NCI-H2227 (cell line): ENCODE data around the gene C20orf173.
"Not testable (repeated sequence)": the region's sequence is repeated elsewhere in the genome, so short reads cannot be mapped to it uniquely, and the experiment has no call there.

Source experiments
- DNase-seq: peaks from one replicate; lab custom pipeline; 2025; ENCODE audit not compliant: unreplicated experiment; lab: John Stamatoyannopoulos, UW

C20orf173 gene, protein sequence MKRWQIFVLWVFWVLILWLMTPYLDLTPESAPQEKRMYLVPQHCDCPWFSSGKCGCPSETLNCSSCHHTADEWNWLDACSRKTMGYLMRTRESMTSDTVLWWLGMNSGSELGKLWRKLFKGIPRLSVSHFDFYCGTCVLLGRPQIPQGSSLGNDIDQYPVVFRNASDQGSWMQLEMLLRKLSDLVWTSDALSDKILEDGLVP

DNA sequence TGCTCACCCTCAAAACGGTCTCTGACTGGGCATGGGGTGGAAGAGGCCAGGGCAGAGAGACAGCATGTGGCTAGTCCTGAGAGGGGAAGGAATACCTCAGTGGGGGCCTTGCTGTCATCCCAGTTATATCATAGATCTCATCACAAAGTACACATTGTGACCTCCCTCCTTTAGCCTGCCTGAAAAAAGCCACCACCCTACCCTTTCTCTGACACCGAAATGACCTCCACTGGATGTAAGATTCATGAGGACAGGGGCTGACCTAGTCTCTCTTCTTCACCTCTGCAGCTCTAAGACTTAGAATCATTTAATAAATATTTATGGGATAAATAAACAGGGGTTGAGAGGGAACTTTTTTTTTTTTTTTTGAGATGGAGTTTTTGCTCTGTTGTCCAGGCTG, at the start of gene C20orf173:
TSS of gene C20orf173 (minus strand) at position 101 of the 400 bp plus-strand sequence. CDS start 279 bp downstream, outside the sequence.
- no peak for DNase-seq

DNA sequence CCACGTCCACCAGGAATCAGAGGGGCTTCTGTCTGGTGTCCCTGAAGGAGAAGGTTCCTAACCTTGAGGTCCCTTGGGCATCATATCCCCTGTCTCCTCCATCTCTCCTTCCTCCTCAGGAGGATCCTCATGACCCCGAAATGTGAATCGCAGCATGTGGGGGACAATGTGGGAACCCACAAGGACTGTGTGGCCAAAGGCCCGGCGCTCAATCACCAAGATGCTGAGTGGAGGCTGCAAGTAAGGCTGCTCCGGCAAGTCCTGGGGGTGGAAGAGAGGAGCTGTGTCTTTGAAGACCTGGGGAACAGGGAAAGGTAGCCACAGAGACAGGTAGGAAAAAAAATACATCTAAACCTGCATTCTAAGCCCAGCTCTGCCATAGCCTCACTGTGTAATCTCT, 49.7 kb upstream of the C20orf173 start:
- DNase-seq = no peak

DNA sequence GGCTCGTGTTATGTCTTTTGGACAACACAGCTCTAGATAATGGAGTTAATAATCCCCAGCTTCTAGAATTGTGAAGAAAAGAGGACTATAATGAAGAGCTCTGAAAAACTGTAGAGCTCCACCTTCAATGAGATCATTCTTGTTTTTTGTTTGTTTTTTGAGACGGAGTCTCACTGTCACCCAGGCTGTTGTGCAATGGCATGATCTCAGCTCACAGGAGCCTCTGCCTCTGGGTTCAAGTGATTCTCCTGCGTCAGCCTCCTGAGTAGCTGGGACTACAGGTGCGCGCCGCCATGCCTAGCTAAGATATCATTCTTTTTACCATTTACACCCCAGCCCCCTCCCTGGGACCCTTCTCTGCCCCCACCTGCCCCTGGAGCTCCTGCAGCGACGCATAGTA, 49.0 kb upstream of the C20orf173 start:
- no peak for DNase-seq

DNA sequence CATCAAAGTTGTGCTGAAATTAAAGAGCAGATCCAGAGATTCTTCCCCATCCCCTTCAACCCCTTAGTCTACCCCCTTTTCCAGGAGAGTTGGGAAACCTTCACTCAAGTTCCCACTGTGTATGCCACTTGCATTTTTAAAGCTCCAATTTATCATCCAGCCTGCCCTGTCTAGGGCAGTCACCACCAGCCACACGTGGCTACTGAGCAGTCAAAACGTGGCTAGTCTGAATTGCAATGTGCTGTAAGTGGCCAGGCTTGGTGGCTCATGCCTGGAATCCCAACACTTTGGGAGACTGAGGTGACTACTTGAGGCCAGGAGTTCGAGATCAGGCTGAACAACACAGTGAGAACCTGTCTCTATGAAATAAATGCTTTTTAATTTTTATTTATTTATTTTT, 47.4 kb upstream of the C20orf173 start:
- DNase-seq = no peak

DNA sequence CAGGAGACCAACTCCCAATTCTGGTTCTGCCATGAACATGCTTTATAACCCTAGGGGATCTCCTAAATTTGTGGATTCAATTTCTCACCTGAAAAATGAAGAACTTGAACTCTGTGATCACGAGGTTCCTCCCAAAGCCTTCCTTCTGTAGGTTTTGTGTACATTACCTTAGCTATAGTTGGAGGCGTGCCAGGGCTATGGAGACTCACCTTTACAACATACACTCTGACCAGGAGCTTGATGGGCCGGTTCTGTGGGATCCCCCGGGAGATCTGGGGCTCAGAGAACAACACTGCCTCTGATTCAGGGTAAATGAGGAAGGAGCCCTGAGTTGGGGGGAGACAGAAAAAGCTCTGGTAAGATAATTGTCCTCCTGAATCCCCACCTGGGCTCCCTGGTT, 46.5 kb upstream of the C20orf173 start:
- no peak for DNase-seq

DNA sequence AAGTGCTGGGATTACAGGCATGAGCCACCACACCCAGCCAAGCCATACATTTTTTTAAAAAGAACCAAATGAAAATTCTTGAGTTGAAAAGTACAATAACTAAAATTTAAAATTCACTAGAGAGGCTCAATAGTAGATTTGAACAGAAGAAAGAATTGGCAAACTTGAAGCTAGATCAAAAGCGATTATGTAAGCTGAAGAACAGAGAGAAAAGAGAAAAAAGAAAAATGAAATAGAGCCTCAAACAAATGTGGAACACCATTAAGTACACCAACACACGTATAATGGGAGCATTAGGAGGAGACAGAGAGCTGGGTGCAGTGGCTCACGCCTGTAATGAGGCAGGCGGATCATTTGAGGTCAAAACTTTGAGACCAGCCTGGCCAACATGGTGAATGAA, 43.4 kb upstream of the C20orf173 start:
- no peak for DNase-seq

DNA sequence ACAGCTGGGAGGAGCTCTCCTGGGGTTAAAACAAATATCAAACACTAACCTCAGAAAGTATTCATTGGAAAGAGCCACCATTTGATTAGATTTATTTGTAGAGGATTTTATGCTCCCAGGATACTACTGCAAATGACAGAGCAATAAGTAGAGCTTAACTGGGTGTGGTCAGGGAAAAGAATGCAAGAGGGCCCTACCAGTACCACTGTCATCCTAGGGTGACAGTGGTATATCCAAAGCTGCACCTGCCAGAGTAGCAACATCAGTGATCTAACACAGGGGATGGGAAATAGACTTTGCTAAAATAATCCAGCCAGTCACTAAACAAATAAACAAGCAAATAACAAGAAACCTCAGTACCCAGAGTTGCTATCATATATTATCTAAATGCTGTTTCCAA, 42.1 kb upstream of the C20orf173 start:
- DNase-seq = no peak

DNA sequence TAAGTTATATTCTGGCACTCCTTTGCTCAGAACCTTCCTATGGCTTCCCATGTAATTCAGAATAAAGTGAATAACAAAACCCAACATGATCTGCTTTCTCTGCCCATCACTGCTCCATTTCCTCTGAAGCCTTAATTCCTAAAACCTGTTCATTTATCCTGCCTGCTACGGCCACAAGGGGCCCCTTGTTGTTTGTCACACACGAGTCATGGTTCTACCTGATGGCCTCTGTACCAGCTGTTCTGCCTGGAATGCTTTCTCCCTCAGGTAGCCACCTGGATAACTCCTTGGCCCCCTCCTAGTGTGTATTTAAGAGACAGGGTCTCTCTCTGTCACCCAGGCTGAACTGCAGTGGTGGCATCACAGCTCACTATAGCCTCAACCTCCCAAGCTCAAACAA, 39.2 kb upstream of the C20orf173 start:
- DNase-seq = no peak

DNA sequence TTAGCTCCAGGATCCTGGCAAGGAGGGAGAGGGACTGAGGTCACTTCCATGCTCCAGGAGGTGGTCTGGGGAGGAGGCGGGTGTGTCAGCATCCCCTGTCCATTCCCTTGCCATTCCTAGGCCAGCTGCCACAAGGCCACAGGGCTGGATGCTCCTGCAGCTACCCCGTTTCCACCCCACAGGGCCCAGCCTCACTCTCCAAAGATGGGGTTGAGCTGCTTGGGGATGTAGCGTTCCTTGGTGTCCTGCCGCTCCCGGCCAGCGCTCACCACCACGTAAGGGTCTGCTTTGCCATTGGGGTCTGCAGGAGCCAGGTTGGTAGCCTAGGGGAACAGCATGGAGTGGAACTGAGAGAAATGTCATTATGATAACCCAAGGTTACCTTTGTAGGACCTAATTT, 35.5 kb upstream of the C20orf173 start:
- no peak for DNase-seq

DNA sequence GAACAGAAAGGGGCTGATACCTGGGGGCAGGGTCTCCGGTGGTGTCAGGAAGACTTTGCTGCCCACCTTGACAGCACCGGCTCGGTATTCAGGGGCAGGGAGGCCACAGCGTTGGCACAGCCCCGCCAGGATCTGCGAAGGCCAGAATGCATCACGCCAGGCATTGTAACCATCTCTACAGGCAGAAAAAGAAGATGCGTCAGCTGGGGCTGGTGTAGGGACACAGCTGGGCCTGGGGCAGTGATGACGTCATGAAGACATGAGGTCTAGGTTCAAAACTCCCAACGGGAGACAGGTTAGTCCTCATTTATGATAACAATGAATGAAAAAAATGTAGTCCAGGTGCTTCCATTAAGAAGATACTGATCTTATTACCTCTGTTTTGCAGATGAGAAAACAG, 34.4 kb upstream of the C20orf173 start:
- no peak for DNase-seq

DNA sequence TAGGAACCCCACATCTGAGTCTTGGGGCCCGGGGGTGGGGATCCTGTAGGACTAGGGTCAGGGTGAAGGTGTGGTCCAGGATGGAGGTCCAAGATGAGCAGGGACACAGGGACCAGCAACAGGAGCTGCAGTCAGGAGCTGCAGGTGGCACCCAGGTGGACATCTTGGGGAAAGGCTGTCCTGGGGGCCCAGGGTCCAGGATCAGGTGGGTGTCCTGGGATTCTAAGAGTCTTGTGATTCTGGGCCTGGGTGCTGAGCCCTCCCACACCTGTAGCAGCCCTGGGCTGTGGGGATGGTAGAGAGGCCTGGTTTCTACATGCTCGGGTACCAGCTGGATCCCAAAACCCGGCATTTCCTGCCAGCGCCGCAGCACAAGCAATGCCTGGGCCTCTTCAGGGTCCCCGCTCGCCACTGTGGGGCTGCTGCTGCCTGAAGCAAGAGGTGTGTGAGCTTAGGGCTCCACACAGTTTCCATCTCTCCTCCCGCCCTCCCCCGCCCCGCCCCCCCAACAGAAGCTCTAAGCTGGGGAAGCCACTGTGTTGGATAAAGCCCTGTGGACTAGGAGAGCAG, 33.2 kb upstream of the C20orf173 start:
- no peak for DNase-seq

DNA sequence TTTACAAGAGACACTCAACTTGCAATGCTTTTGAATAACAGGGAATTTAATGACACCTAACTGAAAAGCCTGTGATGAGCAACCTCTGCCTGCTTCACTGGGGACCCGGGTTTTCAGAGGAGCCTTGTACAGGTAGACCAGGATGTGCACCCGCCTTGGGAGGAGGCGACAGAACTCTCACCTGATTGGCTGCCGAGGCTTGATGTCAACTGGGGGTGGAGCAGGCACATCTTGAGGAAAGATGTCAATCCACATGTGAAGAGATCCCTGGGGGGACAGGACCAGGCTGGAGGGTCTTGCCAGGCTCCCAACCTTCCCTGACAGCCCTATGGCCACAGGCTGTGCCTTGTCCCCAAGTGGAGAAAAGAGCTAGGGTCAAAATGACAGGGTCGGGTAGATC, 32.2 kb upstream of the C20orf173 start:
- DNase-seq = no peak

DNA sequence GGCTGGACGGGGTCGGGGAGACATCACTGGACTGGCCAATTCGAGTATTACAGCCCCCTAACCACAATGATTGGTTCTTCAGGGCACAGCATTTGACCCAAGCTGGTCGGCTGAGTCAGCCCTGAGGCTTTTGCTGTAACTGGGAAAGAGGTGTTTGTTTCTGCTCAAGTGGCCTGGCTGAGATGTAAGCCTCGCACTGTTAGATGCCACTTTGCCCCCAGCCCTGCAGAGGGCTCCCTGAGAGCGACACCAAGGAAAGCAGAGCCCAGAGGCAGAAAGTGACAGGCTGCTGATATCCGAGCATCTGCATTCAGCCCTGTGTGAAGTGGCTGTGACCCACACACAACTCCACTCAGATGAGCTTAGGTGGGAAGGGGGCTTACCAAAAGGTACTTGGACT, 31.8 kb upstream of the C20orf173 start:
- DNase-seq = peak; percentile 38

DNA sequence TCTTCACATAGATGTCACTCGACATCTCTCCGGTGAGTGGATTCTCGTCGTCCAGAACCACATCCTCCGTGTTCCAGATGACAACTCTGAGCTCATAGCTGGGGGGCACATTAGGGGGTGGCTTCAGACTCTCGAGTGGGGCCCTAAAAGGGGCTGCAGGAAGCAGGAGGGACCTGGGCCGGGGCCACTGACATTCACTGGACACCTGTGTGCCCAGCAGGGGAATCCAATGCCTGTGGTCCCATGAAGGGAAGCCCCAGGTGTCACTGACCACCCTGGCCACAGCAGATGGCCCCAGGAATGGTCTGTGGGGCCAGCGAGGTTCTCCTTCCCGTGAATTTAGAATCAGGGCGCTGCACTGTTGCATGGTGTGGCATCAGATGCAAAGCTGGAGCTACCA, 31.1 kb upstream of the C20orf173 start:
- DNase-seq = no peak

DNA sequence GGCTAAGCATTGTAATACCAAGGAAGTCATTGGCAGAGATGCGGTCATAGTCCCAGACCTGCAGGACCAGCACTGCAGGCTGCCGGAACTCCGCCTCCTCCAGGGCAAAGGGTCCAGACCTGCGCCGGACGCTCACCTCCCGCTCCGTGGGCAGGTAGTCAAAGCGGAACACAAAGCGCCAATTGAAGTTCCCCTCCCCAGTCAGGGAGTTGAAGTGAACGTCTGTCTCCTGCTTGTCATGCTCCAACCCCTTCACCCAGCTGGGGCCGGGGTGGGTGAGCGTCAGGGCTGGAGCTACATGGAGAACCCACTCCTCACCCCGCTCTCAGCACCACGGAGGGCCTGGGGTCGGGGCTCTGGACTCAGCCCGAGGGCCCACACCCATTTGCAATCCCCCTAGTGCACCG, 30.7 kb upstream of the C20orf173 start:
- DNase-seq = no peak

DNA sequence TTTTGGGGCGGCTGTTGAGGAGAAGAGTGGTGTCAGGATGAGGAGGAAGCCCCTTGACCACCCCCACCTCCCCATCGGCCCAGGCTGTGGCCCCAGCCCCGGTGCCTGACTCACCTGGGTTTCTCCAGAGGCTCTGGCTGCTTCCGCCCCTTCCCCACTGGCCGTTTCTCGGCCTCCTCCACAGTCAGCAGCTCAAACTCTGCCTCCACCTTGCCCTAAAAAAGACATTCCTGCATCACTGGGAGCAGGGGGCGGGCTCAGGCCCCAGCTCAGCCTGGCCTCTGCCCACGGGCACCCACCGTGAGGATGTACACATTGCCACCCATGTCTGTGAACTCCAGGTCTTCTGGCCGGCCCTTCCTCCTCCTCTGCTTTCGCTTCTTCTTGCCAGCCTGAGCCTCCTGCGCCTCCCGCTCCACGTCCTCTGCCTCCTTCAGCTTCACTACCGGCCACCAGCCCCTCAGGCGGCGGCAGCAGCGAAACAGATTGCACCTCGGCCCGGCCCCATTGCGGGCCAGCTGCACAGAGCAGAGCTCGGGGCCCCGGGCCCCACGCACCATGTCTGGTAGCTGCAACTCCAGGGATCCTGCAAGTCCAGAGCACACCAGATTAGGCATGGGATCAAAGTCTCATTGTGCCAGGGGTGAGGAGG, 29.7 kb upstream of the C20orf173 start:
- no peak for DNase-seq

DNA sequence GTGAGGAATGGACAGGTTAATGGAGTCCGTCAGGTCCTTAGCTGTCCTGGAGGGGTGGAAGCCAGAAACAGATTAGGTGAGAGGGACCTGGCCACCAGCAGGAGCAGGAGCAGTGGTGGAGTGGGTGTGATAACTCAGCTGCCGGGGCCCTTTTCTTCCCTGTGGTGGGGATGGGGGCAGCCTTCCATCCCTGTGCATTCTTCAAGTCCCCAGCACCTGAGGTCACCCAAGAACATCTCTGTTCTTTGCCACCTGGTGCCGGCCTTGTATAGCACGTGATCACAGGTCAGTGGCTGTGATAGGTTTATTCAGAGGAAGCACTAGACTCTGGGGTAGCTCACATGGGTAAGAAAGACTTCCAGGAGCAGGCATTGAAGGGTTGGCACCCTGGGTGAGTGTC, 29.0 kb upstream of the C20orf173 start:
- no peak for DNase-seq

DNA sequence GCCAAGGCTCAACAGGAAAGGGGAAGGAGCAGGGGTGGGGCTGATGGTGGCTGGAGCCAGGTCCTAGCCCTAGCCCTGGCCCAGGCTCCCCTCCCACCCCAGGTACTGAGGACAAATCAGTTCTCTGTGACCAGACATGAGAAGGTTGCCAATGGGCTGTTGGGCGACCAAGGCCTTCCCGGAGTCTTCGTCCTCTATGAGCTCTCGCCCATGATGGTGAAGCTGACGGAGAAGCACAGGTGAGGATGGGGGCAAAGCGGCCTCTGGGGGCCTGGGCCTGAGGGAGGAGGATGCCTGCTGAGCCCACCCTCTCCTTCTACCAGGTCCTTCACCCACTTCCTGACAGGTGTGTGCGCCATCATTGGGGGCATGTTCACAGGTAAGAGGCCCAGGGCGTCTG, 27.4 kb upstream of the C20orf173 start:
- DNase-seq = no peak

DNA sequence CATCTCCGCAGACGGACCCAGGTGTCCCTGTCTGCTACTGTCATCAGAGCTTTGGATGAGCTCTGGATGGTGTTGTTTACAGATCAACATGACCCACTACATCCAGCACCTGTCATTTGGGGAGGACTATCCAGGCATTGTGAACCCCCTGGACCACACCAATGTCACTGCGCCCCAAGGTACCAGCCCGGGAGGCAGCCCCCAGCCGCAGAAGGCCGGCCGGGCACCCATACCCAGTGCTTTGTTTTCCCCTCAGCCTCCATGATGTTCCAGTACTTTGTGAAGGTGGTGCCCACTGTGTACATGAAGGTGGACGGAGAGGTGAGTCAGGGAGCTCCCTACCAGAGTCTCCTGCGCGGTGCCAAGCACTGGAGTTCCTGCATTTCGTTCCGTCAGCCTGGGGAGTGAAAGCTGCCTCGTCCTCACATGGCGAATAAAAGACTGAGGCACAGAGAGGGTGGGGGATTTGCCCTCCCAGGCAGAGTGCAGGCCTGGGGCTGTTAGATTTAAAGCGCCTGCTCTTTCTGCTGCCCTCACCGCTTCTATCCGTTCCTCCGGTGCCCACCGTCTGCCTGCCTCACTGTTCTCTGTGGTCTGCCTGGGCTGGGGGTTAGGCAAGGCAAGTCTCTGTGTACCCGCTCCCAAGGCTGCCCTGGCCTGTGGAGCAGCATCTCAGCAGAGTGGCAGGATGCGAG, 26.6 kb upstream of the C20orf173 start:
- no peak for DNase-seq

DNA sequence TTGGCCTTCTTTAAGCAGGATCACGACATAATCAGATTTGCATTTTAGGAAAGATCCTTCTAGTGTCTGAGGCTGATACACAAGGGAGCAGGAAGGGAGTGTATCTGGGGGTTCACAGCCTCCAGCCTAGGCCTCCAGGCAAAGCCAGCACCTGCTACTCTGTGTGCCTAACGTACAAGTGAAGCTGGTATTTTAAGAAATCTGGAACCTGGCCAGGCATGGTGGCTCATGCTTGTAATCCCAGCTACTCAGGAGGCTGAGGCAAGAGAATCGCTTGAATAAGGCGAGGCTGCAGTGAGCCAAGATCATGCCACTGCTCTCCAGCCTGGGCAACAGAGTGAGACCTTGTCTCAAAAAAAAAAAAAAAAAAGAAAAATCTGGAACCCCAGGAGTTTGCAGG, 26.0 kb upstream of the C20orf173 start:
- not testable (repeated sequence) for DNase-seq

DNA sequence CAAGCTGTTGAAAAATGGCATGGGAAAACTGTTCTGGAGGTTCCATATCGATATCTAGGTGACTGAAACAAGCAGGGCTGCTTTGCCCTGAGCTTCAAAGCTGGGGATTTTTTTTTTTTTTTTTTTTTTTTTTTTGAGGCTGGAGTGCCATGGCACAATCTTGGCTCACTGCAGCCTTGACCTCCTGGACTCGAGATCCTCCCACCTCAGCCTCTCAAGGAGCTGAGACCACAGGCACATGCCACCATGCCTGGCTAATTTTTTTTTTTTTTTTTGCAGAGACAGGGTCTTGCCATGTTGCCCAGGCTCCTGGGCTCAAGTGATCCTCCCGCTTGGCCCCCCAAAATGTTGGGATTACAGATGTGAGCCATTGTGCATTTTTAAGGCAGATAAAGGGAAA, 23.5 kb upstream of the C20orf173 start:
- DNase-seq = no peak

DNA sequence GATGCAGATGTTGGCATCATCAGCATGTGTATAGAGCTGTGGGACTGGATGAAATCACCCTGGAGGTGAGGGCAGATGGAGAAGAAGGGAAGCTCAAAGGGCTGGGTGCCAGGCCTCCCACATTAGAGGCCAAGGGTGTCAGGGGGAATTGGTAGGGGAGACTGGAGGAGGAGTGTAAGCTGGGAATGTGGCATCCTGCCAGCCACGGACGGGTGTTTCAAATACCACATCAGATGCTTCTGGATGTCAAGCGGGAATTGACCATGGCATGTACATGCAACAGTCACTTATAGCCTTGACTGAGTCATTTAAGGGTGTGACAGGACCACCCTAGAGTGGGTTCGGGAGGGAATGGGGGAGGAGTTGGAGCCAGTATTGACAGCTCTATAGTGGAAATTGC, 22.1 kb upstream of the C20orf173 start:
- DNase-seq = no peak
